Omental fat pad (tissue), 4 donors: ENCODE data around the gene TLX3. TPM values are rescaled to one million over a fixed set of nuclear protein-coding genes. Genes with fewer than 3 reads are reported as not detected.

ENCODE experiments used
- ATAC-seq: fragments of 150-250 bp; one replicate; pipeline ENCODE4 v1.9.1; 2016; ENCODE audit warnings: mild to moderate bottlenecking, moderate library complexity; ENCODE audit not compliant: low FRiP score
- DNase-seq: peaks from one replicate; pipeline ENCODE4 v3.0.0-alpha.2; 2019; ENCODE audit warnings: low spot score
- CTCF ChIP-seq, 3 donors: fragments of 450-650 bp; IDR thresholded peaks; one replicate each; pipeline ENCODE4 v1.5.1; 2016 to 2017; ENCODE audit warnings: antibody characterized with exemption in 3 of 3, mild to moderate bottlenecking in 3 of 3, moderate library complexity in 2 of 3
- total RNA-seq, 4 donors: library from RNA; depleted of rRNA; stranded (reverse); fragments of >200 nt; gene quantifications; one replicate each; pipeline ENCODE4 v1.1.0, GENCODE V29; 2016

The TLX3 gene
- total RNA-seq, 4 donors from 2014 or later, result not detected

- DNase-seq (no peak), ATAC-seq (no peak)
- no peak for TF ChIP-seq CTCF (IDR thresholded peaks at IDR 0.05)
Observed at GRCh38 chr5:171323806-171324632, 15.0 kb downstream of the TLX3 start.

- DNase-seq (no peak), ATAC-seq (no peak)
- TF ChIP-seq CTCF (IDR thresholded peaks at IDR 0.05), result no peak
Observed at GRCh38 chr5:171330021-171330420, 21.0 kb downstream of the TLX3 start.

- TF ChIP-seq CTCF (IDR thresholded peaks at IDR 0.05), result no peak
- DNase-seq (no peak), ATAC-seq (no peak)
Observed at GRCh38 chr5:171335616-171336015, 26.6 kb downstream of the TLX3 start.

GRCh38 chr5:171336521-171337209, 27.6 kb downstream of the TLX3 start:
- DNase-seq, result no peak
- no peak for ATAC-seq
- TF ChIP-seq CTCF (IDR thresholded peaks at IDR 0.05), result no peak

- no peak for ATAC-seq
- no peak for DNase-seq
- TF ChIP-seq CTCF (IDR thresholded peaks at IDR 0.05), result no peak
Observed at GRCh38 chr5:171337210-171337569, 28.1 kb downstream of the TLX3 start.

GRCh38 chr5:171340042-171340441, 31.0 kb downstream of the TLX3 start:
- ATAC-seq (no peak), DNase-seq (no peak)
- no peak for TF ChIP-seq CTCF (IDR thresholded peaks at IDR 0.05)

- DNase-seq, result no peak
- TF ChIP-seq CTCF (IDR thresholded peaks at IDR 0.05), result no peak
- ATAC-seq, result no peak
Observed at GRCh38 chr5:171340491-171340890, 31.4 kb downstream of the TLX3 start.
